Neural cell (in vitro differentiated cells): Measurements from ENCODE around the gene MLPH. TPM values are rescaled to one million over a fixed set of nuclear protein-coding genes. Genes with fewer than 3 reads are reported as not detected.

Experiments
- H2AFZ ChIP-seq: fragments of 200-600, 300-800 bp; sonication (generic), shearing (Covaris generic); 2 replicates; pipeline ENCODE4 v1.6.0; 2014; ENCODE audit warnings: low read depth, mild to moderate bottlenecking, antibody characterized with exemption, low read length, moderate library complexity
- H3F3A ChIP-seq: fragments of 200-600 bp; shearing (Covaris generic); 2 replicates; pipeline ENCODE4 v1.6.1; 2016; ENCODE audit warnings: mild to moderate bottlenecking, moderate library complexity, mixed read lengths, antibody characterized with exemption, low read length; ENCODE audit not compliant: insufficient read depth, poor library complexity, severe bottlenecking
- H3K27ac ChIP-seq: fragments of 200-600, 300-800 bp; sonication (generic), shearing (Covaris generic); 2 replicates; pipeline ENCODE4 v1.5.1; 2014; ENCODE audit warnings: mild to moderate bottlenecking, low read length, moderate library complexity
- H3K27me3 ChIP-seq: fragments of 300-800, 200-600 bp; sonication (generic), shearing (Covaris generic); 2 replicates; pipeline ENCODE4 v1.6.0; 2014; ENCODE audit warnings: mild to moderate bottlenecking, low read depth, low read length, moderate library complexity; ENCODE audit not compliant: insufficient read depth
- H3K36me3 ChIP-seq: fragments of 300-800, 200-600 bp; sonication (generic), shearing (Covaris generic); 2 replicates; pipeline ENCODE4 v1.5.1; 2014; ENCODE audit warnings: mild to moderate bottlenecking, antibody characterized with exemption, low read length, moderate library complexity; ENCODE audit not compliant: insufficient read depth
- H3K4me2 ChIP-seq: fragments of 300-800, 200-600 bp; sonication (generic), shearing (Covaris generic); 2 replicates; pipeline ENCODE4 v1.6.0; 2014; ENCODE audit warnings: mild to moderate bottlenecking, low read length
- H3K4me3 ChIP-seq: fragments of 300-800, 200-600 bp; sonication (generic), shearing (Covaris generic); 2 replicates; pipeline ENCODE4 v1.5.1; 2014; ENCODE audit warnings: mild to moderate bottlenecking, low read length, moderate library complexity
- H3K79me2 ChIP-seq: fragments of 200-600 bp; shearing (Covaris generic); replicated peaks from 2 replicates; pipeline ENCODE4 v1.6.0; 2014; ENCODE audit warnings: mild to moderate bottlenecking, low read length, moderate library complexity; ENCODE audit not compliant: insufficient read depth
- H3K9ac ChIP-seq: fragments of 300-800, 200-600 bp; sonication (generic), shearing (Covaris generic); 2 replicates; pipeline ENCODE4 v1.6.1; 2016; ENCODE audit warnings: mild to moderate bottlenecking, low read length, mixed read lengths
- H3K9me2 ChIP-seq: fragments of 200-600 bp; shearing (Covaris generic); 2 replicates; pipeline ENCODE4 v1.6.1; 2016; ENCODE audit warnings: mild to moderate bottlenecking, low read length, mixed read lengths; ENCODE audit not compliant: insufficient read depth
- H3K9me3 ChIP-seq: fragments of 200-600, 300-800 bp; sonication (generic), shearing (Covaris generic); 2 replicates; pipeline ENCODE4 v1.6.1; 2016; ENCODE audit warnings: mild to moderate bottlenecking, mixed run types, low read length, moderate library complexity, mixed read lengths
- H4K20me1 ChIP-seq: fragments of 200-600 bp; shearing (Covaris generic); 2 replicates; pipeline ENCODE4 v1.6.1; 2016; ENCODE audit warnings: mild to moderate bottlenecking, mixed run types; ENCODE audit not compliant: insufficient read depth
- EP300 ChIP-seq: fragments of 450-650 bp; conservative IDR thresholded peaks from 2 replicates; pipeline ENCODE4 v1.6.1; 2014; ENCODE audit warnings: antibody characterized with exemption, mild to moderate bottlenecking, moderate library complexity; ENCODE audit not compliant: poor library complexity, severe bottlenecking
- EZH2 ChIP-seq: fragments of 200-600, 300-800 bp; shearing (Covaris generic), sonication (generic); IDR thresholded peaks from 2 replicates; pipeline ENCODE4 v1.6.1; 2014; ENCODE audit warnings: antibody characterized with exemption, low read length, borderline replicate concordance, mild to moderate bottlenecking; ENCODE audit not compliant: insufficient read depth, poor library complexity, severe bottlenecking
- MXI1 ChIP-seq: fragments of 450-650 bp; conservative IDR thresholded peaks from 2 replicates; pipeline ENCODE4 v1.6.1; 2014; ENCODE audit warnings: antibody characterized with exemption, mild to moderate bottlenecking; ENCODE audit not compliant: poor library complexity, severe bottlenecking
- POLR2AphosphoS5 ChIP-seq: IDR thresholded peaks from 2 replicates; pipeline ENCODE4 v1.6.1; 2012
- RAD21 ChIP-seq: fragments of 450-650 bp; conservative IDR thresholded peaks from 2 replicates; pipeline ENCODE4 v1.6.1; 2014; ENCODE audit warnings: antibody characterized with exemption, mild to moderate bottlenecking, moderate library complexity
- REST ChIP-seq: IDR thresholded peaks from 2 replicates; pipeline ENCODE4 v1.6.1; 2012; ENCODE audit warnings: borderline replicate concordance
- SMC3 ChIP-seq: fragments of 450-650 bp; conservative IDR thresholded peaks from 2 replicates; pipeline ENCODE4 v1.6.1; 2014; ENCODE audit warnings: antibody characterized with exemption, mild to moderate bottlenecking, moderate library complexity; ENCODE audit not compliant: poor library complexity
- TAF1 ChIP-seq: IDR thresholded peaks from 2 replicates; pipeline ENCODE4 v1.6.1; 2012; ENCODE audit warnings: low read depth
- polyA plus RNA-seq: library from polyadenylated mRNA; depleted of rRNA; stranded (reverse); fragments of >200 nt; gene quantifications from 2 replicates; pipeline ENCODE4 v1.2.3, GENCODE V29; 2014
- TF ChIP-seq, protein P1 (sequence below): fragments of 450-650 bp; IDR thresholded peaks from 2 replicates; pipeline ENCODE4 v1.5.1; 2014; ENCODE audit warnings: antibody characterized with exemption, mild to moderate bottlenecking, moderate library complexity; ENCODE audit not compliant: poor library complexity, severe bottlenecking

The MLPH gene
- polyA plus RNA-seq, 1 donor from 2014 or later, result not detected

DNA sequence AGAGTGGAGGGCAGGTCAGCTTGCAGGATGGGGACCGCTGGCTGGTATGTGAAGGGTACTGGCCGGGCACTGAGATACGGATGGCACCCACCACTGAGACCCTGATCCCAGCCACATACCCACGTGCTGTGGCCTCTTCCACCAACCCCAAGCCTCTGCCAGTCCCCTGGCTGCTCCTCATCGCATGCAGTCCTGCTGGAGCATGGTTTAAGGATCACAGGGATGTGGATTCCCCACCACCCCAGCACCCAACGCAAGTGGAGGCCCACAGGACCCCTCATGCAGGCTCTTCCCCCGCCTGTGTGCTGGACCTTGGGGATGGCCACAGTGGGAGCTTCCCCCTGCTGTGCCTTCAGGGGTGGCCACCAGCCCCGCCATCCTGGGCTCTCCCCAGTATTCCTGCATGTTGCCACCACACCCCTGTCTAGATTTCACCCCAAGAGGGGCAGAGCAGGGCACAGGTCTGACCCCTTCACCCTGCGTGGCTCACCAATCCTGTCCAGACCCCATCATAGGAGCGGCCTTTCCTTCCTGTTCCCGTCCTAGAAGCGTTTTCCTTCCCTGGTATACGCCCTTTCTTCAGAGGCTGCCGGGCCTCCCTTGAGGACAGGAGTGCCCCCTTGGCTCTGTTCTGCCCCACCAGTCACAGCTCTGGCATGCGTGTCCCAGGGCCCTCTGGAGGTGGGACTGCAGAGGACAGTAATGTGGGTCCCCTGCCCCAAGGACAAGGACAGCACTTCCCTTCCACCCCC lies 18.3 kb downstream of the MLPH start:
- Histone ChIP-seq H3K4me3 (no peak overlapping the region), H3F3A (no peaks in the 10 kb centered on the region), H3K79me2 (no peaks in the 10 kb centered on the region), H3K9me3 (no peaks in the 10 kb centered on the region), H4K20me1 (no peaks in the 10 kb centered on the region), H3K4me2 (no peak overlapping the region), H3K9me2 (no peaks in the 10 kb centered on the region), H3K27ac (no peak overlapping the region), H3K9ac (no peak overlapping the region), H2AFZ (no peak overlapping the region), H3K27me3 (no peaks in the 10 kb centered on the region), H3K36me3 (no peaks in the 10 kb centered on the region)
- no peak for TF ChIP-seq MXI1
- no peak for TF ChIP-seq EP300
- TF ChIP-seq, protein P1, sequence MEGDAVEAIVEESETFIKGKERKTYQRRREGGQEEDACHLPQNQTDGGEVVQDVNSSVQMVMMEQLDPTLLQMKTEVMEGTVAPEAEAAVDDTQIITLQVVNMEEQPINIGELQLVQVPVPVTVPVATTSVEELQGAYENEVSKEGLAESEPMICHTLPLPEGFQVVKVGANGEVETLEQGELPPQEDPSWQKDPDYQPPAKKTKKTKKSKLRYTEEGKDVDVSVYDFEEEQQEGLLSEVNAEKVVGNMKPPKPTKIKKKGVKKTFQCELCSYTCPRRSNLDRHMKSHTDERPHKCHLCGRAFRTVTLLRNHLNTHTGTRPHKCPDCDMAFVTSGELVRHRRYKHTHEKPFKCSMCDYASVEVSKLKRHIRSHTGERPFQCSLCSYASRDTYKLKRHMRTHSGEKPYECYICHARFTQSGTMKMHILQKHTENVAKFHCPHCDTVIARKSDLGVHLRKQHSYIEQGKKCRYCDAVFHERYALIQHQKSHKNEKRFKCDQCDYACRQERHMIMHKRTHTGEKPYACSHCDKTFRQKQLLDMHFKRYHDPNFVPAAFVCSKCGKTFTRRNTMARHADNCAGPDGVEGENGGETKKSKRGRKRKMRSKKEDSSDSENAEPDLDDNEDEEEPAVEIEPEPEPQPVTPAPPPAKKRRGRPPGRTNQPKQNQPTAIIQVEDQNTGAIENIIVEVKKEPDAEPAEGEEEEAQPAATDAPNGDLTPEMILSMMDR, result no peak
- no peak for TF ChIP-seq TAF1

DNA sequence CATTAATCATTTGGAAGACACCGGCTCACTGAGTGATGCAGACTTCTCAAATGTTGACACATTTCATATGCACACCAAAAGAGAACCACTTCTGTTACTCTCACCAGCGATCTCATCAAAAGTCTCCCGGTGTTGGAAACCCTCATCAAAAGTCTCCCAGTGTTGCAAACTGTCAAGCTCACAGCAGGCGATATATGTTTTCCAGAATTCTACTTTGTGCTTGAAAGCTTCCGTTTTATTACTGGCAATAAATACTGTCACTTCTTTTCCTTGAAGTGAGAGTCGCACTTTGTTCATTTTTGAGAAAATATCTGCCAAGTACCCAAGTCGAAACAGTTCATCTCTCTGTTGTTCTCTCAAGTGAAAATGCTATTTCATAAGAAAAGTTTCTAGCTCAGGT lies 20.5 kb downstream of the MLPH start:
- no peaks in the 10 kb centered on the region for H3K27me3 ChIP-seq
- H3F3A ChIP-seq, result no peaks in the 10 kb centered on the region
- no peaks in the 10 kb centered on the region for H3K36me3 ChIP-seq
- H3K9ac ChIP-seq, result no peak overlapping the region
- no peaks in the 10 kb centered on the region for H3K79me2 ChIP-seq
- H3K9me3 ChIP-seq, result no peaks in the 10 kb centered on the region
- H3K4me3 ChIP-seq, result no peak overlapping the region
- H4K20me1 ChIP-seq, result no peaks in the 10 kb centered on the region
- H3K4me2 ChIP-seq, result no peak overlapping the region
- no peaks in the 10 kb centered on the region for H3K9me2 ChIP-seq
- TF ChIP-seq, protein P1, result no peak
- TF ChIP-seq RAD21 (no peak), EP300 (peak; percentile 27), POLR2AphosphoS5 (no peak)
- H2AFZ ChIP-seq, result no peak overlapping the region
- H3K27ac ChIP-seq, result no peak overlapping the region

- Histone ChIP-seq H3K4me2 (no peak overlapping the region), H3K79me2 (no peaks in the 10 kb centered on the region), H3K4me3 (no peak overlapping the region), H3K9ac (no peak overlapping the region), H4K20me1 (no peaks in the 10 kb centered on the region), H3K9me2 (no peaks in the 10 kb centered on the region), H3K27ac (no peak overlapping the region), H3K36me3 (no peaks in the 10 kb centered on the region), H2AFZ (no peak overlapping the region), H3K9me3 (no peaks in the 10 kb centered on the region), H3F3A (no peaks in the 10 kb centered on the region), H3K27me3 (no peaks in the 10 kb centered on the region)
- TF ChIP-seq REST (no peak), SMC3 (no peak), EP300 (no peak), RAD21 (no peak), EZH2 (no peak), TAF1 (no peak), MXI1 (no peak), POLR2AphosphoS5 (no peak)
- TF ChIP-seq, protein P1, result no peak
Measured at GRCh38 chr2:237508361-237508760, 21.3 kb downstream of the MLPH start.
